NOMO-1 treated with DMSO at 0.1 percent for 48 hours (cell line): ENCODE measurements around the gene FOLR3.
"Not testable (repeated sequence)": the region's sequence is repeated elsewhere in the genome, so short reads cannot be mapped to it uniquely, and the experiment has no call there.

Experiments used
- DNase-seq: peaks from one replicate; lab custom pipeline; 2025; ENCODE audit not compliant: unreplicated experiment; lab: John Stamatoyannopoulos, UW

The FOLR3 gene

DNA sequence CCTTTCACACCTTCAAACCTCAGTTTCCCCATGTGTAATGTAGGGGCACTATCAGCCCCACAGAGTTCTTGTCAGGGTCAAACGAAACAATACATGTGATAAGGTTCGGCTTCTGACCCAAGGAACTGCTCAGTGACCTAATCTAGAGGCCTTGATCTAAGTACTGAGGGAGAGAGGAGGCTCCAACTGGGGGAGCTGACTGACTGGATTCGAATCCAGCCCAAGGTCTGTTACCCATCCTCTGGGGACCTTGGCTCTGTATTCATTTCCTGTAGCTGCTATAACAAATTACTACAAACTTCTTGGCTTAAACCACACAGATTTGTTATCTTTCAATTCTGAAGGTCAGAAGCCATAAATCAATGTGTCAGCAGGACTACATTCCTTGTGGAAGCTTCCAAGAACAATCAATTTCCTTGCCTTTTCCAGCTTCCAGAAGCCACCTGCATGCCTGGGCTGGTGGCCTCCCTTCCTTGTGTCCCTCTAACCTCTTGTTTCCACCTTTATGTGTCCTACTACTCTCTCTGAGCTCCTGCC lies 12.3 kb upstream of the FOLR3 start:
- no peak for DNase-seq

GRCh38 chr11:72124046-72124445 lies 11.5 kb upstream of the FOLR3 start:
- no peak for DNase-seq

GRCh38 chr11:72125956-72126355 lies 9.6 kb upstream of the FOLR3 start:
- DNase-seq: no peak

GRCh38 chr11:72127923-72128322 lies 7.6 kb upstream of the FOLR3 start:
- no peak for DNase-seq

GRCh38 chr11:72129381-72129780 lies 6.1 kb upstream of the FOLR3 start:
- DNase-seq: no peak

GRCh38 chr11:72132646-72133045 lies 2.9 kb upstream of the FOLR3 start:
- peak; percentile 57 for DNase-seq

DNA sequence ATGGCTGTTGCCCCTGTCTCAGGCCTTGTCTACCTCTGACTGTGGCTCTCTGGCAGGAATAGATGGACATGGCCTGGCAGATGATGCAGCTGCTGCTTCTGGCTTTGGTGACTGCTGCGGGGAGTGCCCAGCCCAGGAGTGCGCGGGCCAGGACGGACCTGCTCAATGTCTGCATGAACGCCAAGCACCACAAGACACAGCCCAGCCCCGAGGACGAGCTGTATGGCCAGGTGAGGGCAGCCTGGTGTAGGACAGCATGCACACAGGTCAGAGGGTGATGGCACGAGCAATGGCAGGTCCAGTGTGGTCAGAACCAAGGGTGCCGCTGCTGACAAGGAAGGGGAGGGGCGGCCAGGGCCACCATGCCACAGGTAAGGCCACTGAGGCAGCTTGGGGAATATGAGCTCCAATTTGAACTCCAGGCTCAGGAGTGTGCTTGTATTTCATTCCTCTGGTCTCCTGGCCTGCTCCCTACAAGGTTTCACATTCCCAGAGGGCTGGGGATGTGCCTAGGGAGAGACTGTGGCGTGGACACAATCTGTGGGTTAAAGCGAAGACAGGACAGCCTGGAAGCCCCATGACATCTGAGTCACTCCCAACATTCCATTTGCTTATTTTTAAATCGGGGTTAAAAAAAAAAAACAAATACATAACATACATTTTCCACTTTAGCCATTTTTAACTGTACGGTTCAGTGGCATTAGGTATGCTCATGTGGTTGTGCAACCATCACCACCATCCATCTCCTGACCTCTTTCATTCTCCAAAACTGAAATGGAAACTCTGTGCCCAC lies 562 bp downstream of the FOLR3 start:
- DNase-seq: no peak

DNA sequence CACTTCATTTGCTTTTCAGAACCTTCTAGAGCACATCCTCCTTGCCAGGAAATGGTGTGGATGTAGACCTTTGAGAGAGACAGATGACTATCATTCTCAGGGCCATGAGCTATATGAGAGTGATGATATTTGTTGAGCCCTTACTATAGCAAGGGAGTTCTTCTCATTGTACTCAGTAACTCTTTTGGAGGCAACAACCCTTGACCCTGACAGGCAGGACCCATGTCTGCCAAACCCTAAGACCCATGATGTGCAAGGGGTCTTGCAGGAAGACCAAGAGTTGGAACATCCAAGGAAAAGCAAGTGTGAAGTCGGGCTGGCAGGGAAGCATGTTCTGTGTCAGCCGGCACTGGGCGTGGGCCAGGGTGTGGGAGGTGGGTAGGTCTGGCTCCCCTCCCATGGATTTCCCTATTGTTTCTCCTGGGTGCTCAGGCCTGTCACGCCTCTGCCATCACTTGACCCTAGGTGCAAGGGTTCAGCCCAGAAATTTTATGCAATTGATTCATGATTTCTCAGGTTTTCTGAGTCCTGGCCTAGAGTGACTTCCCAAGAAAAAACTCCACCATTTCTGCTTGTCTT lies 1.2 kb downstream of the FOLR3 start:
- DNase-seq: no peak

GRCh38 chr11:72138821-72139390 lies 3.4 kb downstream of the FOLR3 start:
- DNase-seq: no peak

- DNase-seq: no peak
Measured at GRCh38 chr11:72139500-72139899, 4.0 kb downstream of the FOLR3 start.

GRCh38 chr11:72140661-72141060 lies 5.1 kb downstream of the FOLR3 start:
- DNase-seq: no peak

- no peak for DNase-seq
Measured at GRCh38 chr11:72141066-72141465, 5.5 kb downstream of the FOLR3 start.

- DNase-seq: not testable (repeated sequence)
Measured at GRCh38 chr11:72142086-72142485, 6.6 kb downstream of the FOLR3 start.

GRCh38 chr11:72142543-72142942 lies 7.0 kb downstream of the FOLR3 start:
- not testable (repeated sequence) for DNase-seq

DNA sequence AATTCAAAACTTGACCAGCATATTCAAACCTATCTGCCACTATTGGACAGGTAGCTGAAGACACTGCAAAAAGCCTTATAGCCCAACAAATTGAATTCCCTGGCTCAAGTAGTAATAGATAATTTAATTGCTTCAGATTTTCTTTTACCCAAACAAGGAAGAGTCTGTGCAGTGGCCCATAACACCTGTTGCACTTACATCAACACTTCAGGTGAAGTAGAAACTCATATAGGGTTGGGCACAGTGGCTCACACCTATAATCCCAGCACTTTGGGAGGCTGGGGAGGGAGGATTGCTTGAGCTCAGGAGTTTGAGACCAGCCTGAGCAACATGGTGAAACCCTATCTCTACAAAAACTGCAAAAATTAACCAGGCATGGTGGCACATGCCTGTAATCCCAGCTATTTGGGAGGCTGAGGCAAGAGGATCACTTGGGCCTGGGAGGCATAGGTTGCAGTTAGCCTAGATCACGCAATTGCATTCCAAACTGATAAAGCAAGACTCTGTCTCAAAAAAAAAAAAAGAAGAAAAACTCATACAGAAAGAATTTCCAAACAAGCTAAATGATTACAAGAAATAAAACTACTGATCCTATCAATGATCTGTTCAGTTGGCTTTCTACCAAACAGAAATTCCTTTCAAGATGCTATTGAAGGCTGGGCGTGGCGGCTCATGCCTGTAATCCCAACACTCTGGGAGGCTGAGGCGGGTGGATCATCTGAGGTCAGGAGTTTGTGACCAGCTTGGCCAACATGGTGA lies 9.5 kb downstream of the FOLR3 start:
- no peak for DNase-seq

GRCh38 chr11:72146625-72147024 lies 11.1 kb downstream of the FOLR3 start:
- DNase-seq: no peak

DNA sequence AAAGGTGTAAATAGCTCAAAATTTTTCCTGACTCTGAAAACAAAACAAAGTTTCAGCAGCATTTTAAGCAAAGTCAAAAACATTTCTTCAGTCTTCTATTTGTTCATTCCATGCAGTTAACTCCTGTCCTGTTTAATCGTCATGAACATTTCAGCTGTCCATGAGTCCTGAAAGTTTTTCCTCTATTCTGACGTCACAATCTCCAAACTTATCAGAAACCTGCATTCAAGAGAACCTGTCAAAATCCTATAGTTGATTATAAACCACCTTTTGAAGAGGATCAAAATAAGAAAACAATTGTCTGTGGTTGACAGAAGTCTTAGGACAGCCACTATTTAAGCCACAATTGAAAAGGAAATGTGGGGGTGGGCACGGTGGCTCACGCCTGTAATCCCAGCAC lies 15.4 kb downstream of the FOLR3 start:
- no peak for DNase-seq

DNA sequence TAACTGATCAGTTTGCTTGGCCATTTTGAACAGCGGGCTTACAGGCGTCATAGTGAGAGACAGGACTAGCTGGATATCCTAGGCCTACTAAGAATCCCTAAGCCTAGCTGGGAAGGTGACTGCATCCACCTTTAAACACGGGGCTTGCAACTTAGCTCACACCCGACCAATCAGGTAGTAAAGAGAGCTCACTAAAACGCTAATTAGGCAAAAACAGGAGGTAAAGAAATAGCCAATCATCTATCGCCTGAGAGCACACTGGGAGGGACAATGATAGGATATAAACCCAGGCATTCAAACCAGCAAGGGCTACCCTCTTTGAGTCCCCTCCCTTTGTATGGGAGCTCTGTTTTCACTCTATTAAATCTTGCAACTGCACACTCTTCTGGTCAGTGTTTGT lies 18.3 kb downstream of the FOLR3 start:
- DNase-seq: not testable (repeated sequence)

DNA sequence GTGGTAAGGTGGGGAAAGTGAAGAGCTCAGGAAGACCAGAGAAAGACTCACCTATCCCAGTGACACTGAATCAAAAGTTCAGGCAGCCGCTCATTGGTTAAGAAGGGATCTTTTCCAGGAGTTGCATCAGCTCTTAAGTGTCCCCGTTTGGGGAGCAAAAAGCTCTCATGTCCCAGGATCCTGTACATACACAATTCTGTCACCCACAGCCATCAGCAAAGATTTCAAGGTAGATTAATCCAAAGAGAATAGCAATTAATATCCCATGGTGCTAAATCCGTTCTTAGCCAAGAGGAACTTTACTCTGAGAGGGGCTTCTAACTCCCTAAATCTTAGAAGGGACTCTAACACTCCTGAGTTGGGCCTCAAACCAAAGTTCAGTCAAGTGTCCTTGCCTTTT lies 19.3 kb downstream of the FOLR3 start:
- no peak for DNase-seq

DNA sequence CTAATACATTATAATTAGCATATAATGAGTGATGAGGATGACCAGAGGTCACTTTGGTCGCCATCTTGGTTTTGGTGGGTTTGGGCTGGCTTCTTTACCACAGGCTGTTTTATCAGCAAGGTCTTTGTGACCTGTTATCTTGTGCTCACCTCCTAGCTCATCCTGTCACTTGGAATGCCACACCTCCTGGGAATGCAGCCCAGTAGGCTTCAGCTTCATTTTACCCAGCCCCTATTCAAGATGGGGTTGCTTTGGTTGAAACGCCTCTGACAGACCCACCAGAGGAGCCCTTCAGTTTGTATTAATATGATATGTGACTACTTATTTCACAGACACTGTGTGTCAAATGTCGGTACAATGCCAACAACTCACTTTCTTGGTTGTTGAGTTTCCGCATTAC lies 20.2 kb downstream of the FOLR3 start:
- DNase-seq: no peak

DNA sequence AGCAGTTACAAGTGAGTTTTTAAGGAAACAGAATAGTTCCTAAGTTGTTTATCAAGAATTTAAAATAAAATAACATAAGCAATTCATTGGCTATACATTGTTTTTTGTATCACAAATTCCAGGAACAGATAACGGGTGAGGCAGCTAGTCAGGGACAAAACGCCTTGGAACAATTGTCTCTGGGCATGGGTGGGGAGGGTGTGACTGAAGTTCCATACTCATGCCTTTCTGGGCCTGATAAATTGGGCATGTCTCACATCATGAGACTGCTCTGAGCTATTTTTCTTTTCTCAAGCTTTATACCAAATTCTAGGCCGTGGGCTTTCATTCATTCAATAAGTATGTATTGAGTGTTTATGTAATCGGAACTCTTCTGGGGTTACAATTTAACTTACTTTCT lies 21.6 kb downstream of the FOLR3 start:
- DNase-seq: no peak

DNA sequence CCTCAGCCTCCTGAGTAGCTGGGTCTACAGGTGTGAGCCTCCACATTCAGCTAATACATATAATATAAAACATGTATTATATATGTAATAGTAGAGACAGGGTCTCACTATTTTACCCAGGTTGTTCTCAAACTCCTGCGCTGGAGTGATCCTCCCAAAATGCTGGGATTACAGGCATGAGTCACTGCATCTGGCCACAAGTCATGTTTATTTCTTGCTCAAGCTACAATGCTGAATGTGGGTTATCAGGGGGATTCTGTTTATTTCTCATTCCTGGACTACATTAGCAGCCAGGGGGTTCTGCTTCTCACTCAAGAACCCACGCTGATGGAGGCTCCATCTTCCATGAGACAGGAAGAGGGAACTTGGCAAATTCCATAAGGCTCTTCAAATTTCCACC lies 24.8 kb downstream of the FOLR3 start:
- DNase-seq: no peak
